Thyroid gland (tissue), 4 donors: Measurements from ENCODE around the gene TAAR5.

ENCODE experiments used
- CTCF ChIP-seq, 6 experiments: fragments of 200-600 bp in 3 of 6; fragments of 450-650 bp in 3 of 6; sonication (generic) in 3 of 6; IDR thresholded peaks; one replicate each; pipeline ENCODE4 v1.5.1; 2016 to 2019; ENCODE audit warnings: antibody characterized with exemption in 6 of 6, mild to moderate bottlenecking in 2 of 6, inconsistent platforms in 1 of 6, moderate library complexity in 1 of 6
- POLR2A ChIP-seq, 2 donors: fragments of 450-650 bp; IDR thresholded peaks; one replicate each; pipeline ENCODE4 v1.6.1; 2017; ENCODE audit warnings: antibody characterized with exemption in 2 of 2, mild to moderate bottlenecking in 2 of 2, moderate library complexity in 1 of 2

DNA sequence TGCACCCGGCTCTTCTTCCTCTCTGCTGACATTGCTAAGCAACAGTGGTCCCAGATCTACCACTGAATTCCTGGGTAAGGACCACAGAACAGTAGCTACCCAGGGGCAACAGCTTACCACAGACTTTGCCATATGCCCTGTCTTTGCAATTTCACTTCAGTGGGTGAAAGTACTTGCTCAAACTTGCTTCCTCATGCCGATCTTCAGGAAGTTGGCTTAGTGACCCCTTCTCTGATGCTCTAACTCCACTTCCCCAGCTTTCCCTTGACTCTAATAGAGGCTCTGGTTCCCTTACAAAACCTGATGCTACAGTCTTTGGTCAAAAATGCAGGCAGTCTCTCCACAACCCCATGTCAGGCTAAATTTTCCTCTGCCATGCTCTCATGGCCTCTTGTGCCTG is 3.3 kb upstream of the TAAR5 start:
- no peak for TF ChIP-seq CTCF (IDR thresholded peaks at IDR 0.05)
- TF ChIP-seq POLR2A (IDR thresholded peaks at IDR 0.05): no peak
